Measurements from ENCODE around the gene MAPRE3.

DNA sequence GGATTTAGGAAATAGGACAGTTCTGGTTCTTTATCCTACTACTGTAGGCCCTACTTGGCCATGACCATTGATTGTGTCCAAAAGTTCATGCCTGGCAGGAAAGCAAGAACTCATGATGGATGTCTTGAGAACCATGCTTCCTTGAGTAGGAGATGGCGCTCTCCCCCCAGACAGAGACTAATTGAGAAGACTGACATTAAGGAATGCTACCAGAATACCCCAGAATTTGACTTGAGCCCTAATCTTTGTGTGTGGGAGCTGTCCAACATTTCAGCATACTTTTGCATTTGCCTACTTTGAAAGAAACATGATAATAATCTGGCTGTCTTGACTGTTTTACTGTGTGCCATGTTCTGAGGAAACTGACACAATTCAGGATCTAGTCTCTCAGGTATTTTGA is 23.3 kb downstream of the MAPRE3 start:
- no peak for TF ChIP-seq SUZ12 (IDR thresholded peaks at IDR 0.05; ENCODE audit: extremely low read depth, insufficient read depth, insufficient read length)
- TF ChIP-seq ZNF274 (IDR thresholded peaks at IDR 0.05; ENCODE audit: low read depth, low read length) = no peak

Data from NT2/D1 (cell line).